GM12864 (cell line): ENCODE measurements around the gene ST7L.

Source experiments
- DNase-seq: peaks from one replicate; pipeline ENCODE4 v3.0.0-alpha.2; 2011; ENCODE audit warnings: low read depth
- H3K4me3 ChIP-seq: 2 replicates; pipeline ENCODE4 v1.5.1; 2011; ENCODE audit warnings: mild to moderate bottlenecking, low read depth, low read length, control low read depth
- TF ChIP-seq, protein P1 (sequence below): IDR thresholded peaks from 2 replicates; pipeline ENCODE4 v1.5.1; 2011; ENCODE audit warnings: low read depth, mild to moderate bottlenecking, moderate library complexity, low read length, control low read depth, inconsistent platforms; ENCODE audit errors: missing control alignments

Gene ST7L

DNA sequence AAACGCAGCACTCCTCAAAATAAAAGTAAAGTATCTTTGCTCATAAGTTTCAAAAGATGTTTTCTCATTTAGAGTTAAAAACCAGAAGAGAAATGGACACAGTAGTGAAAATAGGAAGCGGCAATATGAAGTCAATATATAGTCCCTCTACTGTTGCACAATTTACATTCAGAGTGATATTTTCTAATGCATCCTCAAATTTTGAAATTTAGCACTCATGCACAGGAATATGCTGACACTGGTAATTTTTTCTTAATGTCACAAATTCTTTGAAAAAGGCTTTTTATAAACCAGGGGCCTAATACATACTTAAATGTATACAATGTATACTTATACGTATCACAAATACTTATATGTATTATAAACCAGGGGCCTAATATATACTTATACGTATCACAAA lies 19.5 kb downstream of the ST7L start:
- TF ChIP-seq, protein P1, sequence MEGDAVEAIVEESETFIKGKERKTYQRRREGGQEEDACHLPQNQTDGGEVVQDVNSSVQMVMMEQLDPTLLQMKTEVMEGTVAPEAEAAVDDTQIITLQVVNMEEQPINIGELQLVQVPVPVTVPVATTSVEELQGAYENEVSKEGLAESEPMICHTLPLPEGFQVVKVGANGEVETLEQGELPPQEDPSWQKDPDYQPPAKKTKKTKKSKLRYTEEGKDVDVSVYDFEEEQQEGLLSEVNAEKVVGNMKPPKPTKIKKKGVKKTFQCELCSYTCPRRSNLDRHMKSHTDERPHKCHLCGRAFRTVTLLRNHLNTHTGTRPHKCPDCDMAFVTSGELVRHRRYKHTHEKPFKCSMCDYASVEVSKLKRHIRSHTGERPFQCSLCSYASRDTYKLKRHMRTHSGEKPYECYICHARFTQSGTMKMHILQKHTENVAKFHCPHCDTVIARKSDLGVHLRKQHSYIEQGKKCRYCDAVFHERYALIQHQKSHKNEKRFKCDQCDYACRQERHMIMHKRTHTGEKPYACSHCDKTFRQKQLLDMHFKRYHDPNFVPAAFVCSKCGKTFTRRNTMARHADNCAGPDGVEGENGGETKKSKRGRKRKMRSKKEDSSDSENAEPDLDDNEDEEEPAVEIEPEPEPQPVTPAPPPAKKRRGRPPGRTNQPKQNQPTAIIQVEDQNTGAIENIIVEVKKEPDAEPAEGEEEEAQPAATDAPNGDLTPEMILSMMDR: no peak
- DNase-seq: no peak

DNA sequence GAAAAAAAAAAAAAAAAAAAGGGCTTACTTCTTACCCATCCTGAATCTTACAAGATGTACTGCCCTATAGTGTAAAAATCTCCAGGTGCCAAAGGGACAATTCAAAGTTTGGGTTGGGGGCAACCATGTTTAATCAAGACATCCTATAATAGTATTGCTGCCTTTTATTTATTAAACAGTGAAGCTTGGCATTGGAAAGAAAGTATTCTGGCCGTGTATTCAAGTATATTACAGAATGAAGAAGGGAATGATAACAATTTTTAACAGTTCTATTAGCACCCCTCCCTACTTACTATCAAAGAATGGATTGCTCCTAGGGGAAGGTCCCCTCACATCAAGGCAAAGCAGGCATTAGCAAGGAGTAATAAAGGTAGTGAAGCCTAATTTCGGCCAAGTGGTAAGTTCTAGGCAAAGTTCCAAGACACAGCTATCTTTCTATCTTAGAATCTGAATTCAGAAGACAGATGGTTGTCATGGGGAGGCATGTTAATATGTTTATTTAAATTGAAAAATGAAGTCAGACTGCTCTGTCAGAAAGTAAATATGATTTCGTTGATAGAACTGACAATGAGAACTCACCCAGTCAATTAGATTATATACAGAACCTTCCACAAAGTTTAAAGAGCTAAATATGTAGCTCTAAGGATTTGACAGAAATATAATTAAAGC lies 24.6 kb downstream of the ST7L start:
- no peak for DNase-seq
- TF ChIP-seq, protein P1: no peak
- no peak overlapping the region for H3K4me3 ChIP-seq

More for the DNA sequence above, 19.5 kb downstream of the ST7L start:
- no peak overlapping the region for H3K4me3 ChIP-seq

DNA sequence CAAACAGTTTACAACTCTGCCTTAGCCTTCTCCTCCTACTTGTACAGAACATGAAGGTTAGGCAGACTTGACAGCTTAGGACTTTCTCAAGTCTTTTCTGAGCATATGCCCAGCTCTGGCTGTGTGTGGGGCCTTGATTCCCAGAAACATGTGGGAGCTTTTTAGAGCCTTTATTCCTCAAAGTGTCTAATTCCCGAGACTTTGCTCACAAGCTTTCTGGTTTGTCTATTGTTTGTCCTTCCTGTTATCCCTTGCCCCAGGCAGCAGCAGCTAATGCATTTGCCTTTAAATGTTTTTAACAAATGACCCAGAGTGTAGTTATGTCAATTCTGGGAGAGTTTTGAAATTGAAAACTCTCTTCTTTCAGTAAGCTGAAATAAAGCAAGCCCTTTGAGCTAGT lies 29.2 kb downstream of the ST7L start:
- no peak overlapping the region for H3K4me3 ChIP-seq
- DNase-seq: no peak
- TF ChIP-seq, protein P1: no peak

DNA sequence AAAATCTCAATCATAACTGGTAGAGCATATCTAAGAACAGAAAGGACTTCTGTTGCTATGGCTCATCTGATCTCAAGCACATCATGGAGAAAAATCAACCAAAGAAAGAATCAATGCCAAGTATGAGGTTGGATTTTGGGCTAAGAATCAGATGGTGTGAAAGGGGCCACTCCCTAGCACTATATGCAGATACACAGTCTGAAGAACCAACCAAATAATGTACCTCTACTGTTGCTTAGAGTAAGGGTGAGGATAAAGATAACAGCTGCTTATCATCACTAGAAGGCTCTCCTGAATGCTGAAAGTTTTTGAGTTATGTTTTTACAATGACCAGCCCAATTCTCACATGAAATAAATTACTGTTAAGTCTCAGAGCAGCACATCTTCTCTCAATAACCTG lies 35.6 kb downstream of the ST7L start:
- TF ChIP-seq, protein P1: no peak
- no peak for DNase-seq

DNA sequence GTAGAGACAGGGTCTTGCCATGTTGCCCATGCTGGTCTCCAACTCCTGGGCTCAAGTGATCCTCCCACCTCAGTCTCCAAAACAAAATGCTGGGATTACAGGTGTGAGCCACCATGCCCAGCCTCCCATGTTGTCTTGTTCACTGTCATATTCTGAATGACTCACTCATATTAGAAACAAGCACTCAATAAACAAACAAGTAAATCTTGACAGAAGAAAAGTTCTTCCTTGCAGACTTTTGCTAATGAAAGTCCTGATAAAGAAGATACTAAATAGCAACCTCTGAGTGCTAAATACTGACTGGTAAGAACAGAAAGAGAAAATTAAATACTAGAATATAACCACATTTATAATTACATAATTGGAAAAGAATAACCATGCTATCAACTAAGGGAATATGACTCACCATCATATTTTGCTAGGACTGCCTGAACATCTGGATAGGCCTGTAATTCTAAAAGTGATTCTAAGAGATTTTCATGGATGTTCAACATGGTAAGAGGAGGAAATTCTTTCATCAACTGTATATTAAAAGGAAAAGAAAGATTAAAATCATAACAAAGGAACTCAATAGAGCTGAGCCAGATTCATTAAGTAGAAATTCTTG lies 37.3 kb downstream of the ST7L start:
- TF ChIP-seq, protein P1: no peak
- H3K4me3 ChIP-seq: no peak overlapping the region
- no peak for DNase-seq

More for the DNA sequence above, 35.6 kb downstream of the ST7L start:
- no peak overlapping the region for H3K4me3 ChIP-seq

DNA sequence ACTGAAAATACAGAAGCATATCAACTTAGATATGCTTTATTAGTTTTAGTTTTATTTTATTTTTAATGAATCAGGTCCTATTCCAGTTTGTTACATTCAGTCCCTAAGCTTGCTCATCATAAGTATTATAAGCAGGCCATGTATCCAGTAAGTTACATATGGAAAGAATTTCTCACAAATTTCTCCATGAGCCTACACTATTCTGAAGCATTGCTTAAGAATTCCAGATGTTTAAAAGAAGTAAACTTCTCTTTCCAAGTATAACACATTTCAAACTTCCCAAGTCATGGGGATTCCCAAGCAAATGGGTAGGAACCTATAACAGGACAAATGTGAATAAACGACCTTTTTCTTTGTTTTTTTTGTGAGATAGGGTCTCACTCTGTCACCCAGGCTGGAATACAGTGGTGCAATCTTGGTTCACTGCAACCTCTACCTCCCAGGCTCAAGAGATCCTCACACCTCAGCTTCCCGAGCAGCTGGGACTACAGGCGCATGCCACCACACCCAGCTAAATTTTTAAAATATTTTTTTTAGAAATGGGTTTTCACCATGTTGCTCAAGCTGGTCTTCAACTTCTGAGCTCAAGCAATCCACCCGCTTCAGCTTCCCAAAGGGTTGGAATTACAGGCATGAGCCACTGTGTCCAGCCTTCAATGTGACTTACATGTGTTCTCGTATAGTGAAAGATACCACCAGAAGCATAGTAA lies 39.0 kb downstream of the ST7L start:
- TF ChIP-seq, protein P1: no peak
- H3K4me3 ChIP-seq: no peak overlapping the region
- no peak for DNase-seq
